ENCODE data around the gene COPA.

DNA sequence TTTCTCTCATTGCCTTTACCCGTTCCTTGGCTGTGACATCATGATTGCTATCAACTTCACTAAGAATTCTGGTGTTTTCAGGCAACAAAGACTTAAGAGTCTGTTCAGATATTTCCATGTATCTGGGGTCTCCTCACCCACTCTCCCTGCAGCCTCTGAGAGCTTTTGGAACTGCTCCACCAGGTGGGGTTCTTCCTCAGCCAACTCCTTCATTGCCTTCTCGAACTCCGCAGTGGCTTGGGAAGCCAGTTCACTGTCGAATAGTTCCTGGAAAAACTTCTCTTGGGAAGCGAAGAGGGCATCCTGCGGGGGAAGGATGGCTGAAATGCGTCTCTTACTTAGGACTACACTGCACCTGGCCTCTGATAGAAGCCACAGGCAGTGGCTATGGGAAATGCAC is 60.2 kb downstream of the COPA start:
- TF ChIP-seq EZH2 (IDR thresholded peaks at IDR 0.05; ENCODE audit: borderline replicate concordance, low read depth, low read length, severe bottlenecking) (no peak), POLR2AphosphoS5 (IDR thresholded peaks at IDR 0.05; ENCODE audit: insufficient read depth, low read depth, low read length) (no peak), POLR2A (IDR thresholded peaks at IDR 0.05; ENCODE audit: low read depth, low read length) (no peak), FOS (IDR thresholded peaks at IDR 0.05; ENCODE audit: borderline replicate concordance, insufficient read depth, low read length) (no peak), JUN (IDR thresholded peaks at IDR 0.05; ENCODE audit: borderline replicate concordance, insufficient read depth, insufficient read length, low read depth) (no peak), GATA2 (IDR thresholded peaks at IDR 0.05; ENCODE audit: insufficient read depth, insufficient read length, low read depth, low read length) (no peak)
- TF ChIP-seq, protein P1, sequence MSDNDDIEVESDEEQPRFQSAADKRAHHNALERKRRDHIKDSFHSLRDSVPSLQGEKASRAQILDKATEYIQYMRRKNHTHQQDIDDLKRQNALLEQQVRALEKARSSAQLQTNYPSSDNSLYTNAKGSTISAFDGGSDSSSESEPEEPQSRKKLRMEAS (IDR thresholded peaks at IDR 0.05; ENCODE audit: insufficient read depth, insufficient read length): no peak
- TF ChIP-seq, protein P2, sequence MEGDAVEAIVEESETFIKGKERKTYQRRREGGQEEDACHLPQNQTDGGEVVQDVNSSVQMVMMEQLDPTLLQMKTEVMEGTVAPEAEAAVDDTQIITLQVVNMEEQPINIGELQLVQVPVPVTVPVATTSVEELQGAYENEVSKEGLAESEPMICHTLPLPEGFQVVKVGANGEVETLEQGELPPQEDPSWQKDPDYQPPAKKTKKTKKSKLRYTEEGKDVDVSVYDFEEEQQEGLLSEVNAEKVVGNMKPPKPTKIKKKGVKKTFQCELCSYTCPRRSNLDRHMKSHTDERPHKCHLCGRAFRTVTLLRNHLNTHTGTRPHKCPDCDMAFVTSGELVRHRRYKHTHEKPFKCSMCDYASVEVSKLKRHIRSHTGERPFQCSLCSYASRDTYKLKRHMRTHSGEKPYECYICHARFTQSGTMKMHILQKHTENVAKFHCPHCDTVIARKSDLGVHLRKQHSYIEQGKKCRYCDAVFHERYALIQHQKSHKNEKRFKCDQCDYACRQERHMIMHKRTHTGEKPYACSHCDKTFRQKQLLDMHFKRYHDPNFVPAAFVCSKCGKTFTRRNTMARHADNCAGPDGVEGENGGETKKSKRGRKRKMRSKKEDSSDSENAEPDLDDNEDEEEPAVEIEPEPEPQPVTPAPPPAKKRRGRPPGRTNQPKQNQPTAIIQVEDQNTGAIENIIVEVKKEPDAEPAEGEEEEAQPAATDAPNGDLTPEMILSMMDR (IDR thresholded peaks at IDR 0.05; ENCODE audit: extremely low read depth in 1 of 2, insufficient read depth in 1 of 2, low read depth in 1 of 2, low read length in 2 of 2): no peak

All from endothelial cell of umbilical vein (primary cell).